Measurements from ENCODE around the gene ABR.

DNA sequence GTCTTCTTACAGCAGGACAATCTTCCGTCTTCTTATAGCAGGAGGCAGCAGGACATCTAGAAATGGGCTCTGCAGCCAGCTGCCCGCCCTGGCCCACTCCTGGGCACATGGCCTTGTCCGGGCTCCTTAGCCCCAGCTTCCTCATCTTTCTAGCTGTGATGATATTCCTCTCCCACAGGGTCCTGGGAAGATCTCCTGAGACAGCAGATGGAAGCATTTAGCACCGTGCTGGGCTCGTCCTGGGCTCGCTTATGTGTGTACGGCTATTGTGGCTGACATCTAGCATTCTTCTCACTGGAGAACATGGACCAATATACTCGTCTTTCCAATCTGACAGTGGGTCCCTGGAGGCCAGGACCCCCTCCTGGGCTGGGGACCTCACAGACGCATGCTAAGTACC, 134.3 kb downstream of the ABR start:
- TF ChIP-seq ZNF274 (IDR thresholded peaks at IDR 0.05; ENCODE audit: borderline replicate concordance, extremely low read depth, low read length) (no peak), POLR2AphosphoS5 (IDR thresholded peaks at IDR 0.05; ENCODE audit: low read depth, low read length) (no peak), HDAC2 (IDR thresholded peaks at IDR 0.05; ENCODE audit: borderline replicate concordance in 1 of 2, low read depth in 2 of 2, low read length in 2 of 2) (no peak)
- TF ChIP-seq, protein P1, sequence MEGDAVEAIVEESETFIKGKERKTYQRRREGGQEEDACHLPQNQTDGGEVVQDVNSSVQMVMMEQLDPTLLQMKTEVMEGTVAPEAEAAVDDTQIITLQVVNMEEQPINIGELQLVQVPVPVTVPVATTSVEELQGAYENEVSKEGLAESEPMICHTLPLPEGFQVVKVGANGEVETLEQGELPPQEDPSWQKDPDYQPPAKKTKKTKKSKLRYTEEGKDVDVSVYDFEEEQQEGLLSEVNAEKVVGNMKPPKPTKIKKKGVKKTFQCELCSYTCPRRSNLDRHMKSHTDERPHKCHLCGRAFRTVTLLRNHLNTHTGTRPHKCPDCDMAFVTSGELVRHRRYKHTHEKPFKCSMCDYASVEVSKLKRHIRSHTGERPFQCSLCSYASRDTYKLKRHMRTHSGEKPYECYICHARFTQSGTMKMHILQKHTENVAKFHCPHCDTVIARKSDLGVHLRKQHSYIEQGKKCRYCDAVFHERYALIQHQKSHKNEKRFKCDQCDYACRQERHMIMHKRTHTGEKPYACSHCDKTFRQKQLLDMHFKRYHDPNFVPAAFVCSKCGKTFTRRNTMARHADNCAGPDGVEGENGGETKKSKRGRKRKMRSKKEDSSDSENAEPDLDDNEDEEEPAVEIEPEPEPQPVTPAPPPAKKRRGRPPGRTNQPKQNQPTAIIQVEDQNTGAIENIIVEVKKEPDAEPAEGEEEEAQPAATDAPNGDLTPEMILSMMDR (IDR thresholded peaks at IDR 0.05; ENCODE audit: control extremely low read depth in 1 of 3, insufficient read depth in 1 of 3, low read depth in 1 of 3, low read length in 3 of 3), result no peak
